Lower leg skin (tissue), 4 donors: ENCODE measurements around the gene SMCO4. TPM values are rescaled to one million over a fixed set of nuclear protein-coding genes. Genes with fewer than 3 reads are reported as not detected.

Experiments
- DNase-seq, 2 donors: peaks; one replicate each; pipeline ENCODE4 v3.0.0-alpha.2; 2019; ENCODE audit warnings: low spot score in 2 of 2
- H3K4me3 ChIP-seq: fragments of 200-600 bp; sonication (generic); 2 replicates; pipeline ENCODE4 v1.5.1; 2017; ENCODE audit warnings: mild to moderate bottlenecking, low read depth; ENCODE audit not compliant: poor library complexity, severe bottlenecking
- POLR2A ChIP-seq, 2 donors: fragments of 450-650 bp; IDR thresholded peaks; one replicate each; pipeline ENCODE4 v1.6.1; 2016 to 2017; ENCODE audit warnings: antibody characterized with exemption in 2 of 2, mild to moderate bottlenecking in 1 of 2, moderate library complexity in 1 of 2
- WGBS, 2 donors: methylation state at CpG; one replicate each; pipeline ENCODE4 v1.1.5; 2018; 5-methylcytosine and 5-hydroxymethylcytosine counted together
- intact Hi-C: fragments of 100-400 bp; cut with DNase I; formaldehyde crosslinking; loops from one replicate; pipeline ENCODE4 v1.15.0; 2023; ENCODE audit warnings: low total_unique reads
- total RNA-seq, 4 donors: library from RNA; depleted of rRNA; stranded (reverse); fragments of >200 nt; gene quantifications; one replicate each; pipeline ENCODE4 v1.1.0, GENCODE V29; 2016
- TF ChIP-seq, protein P1 (sequence below), 3 donors: fragments of 450-650 bp; IDR thresholded peaks; one replicate each; pipeline ENCODE4 v1.5.1; 2016; ENCODE audit warnings: antibody characterized with exemption in 3 of 3, mild to moderate bottlenecking in 3 of 3, moderate library complexity in 2 of 3

The SMCO4 gene
- total RNA-seq, 4 donors from 2014 or later = 8.2 to 30.4 (median 15.3) TPM

DNA sequence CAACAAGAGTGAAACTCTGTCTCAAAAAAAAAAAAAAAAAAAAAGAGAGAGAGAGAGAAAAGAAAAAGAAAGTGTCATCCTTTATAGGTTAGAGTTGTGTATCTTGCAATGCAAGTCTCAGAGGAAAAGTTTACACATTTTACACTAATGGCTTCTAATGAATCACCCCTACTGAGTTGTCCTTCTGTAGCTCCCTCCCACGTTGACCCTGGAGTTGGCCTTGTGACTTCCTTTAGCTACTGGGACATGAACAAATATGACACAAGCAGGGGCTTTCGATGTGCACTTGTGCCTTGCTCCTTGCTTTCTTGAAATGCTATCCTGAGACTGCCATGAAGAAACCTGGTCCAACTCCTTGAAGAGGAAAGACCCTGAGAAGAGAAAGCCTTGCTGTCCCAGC, 2.4 kb upstream of the SMCO4 start:
- H3K4me3 ChIP-seq = no peak overlapping the region
- DNase-seq = no peak
- no peak for TF ChIP-seq POLR2A (IDR thresholded peaks at IDR 0.05)
- TF ChIP-seq, protein P1, sequence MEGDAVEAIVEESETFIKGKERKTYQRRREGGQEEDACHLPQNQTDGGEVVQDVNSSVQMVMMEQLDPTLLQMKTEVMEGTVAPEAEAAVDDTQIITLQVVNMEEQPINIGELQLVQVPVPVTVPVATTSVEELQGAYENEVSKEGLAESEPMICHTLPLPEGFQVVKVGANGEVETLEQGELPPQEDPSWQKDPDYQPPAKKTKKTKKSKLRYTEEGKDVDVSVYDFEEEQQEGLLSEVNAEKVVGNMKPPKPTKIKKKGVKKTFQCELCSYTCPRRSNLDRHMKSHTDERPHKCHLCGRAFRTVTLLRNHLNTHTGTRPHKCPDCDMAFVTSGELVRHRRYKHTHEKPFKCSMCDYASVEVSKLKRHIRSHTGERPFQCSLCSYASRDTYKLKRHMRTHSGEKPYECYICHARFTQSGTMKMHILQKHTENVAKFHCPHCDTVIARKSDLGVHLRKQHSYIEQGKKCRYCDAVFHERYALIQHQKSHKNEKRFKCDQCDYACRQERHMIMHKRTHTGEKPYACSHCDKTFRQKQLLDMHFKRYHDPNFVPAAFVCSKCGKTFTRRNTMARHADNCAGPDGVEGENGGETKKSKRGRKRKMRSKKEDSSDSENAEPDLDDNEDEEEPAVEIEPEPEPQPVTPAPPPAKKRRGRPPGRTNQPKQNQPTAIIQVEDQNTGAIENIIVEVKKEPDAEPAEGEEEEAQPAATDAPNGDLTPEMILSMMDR (IDR thresholded peaks at IDR 0.05) = no peak
- intact Hi-C loops = loop anchor here (5.0 kb wide), 1 partner anchor 308 kb away; no protein-coding TSS in a partner anchor
- 56 to 76% methylated on average over 2 of the region's 2 CpGs for whole genome bisulfite sequencing, 2 donors

DNA sequence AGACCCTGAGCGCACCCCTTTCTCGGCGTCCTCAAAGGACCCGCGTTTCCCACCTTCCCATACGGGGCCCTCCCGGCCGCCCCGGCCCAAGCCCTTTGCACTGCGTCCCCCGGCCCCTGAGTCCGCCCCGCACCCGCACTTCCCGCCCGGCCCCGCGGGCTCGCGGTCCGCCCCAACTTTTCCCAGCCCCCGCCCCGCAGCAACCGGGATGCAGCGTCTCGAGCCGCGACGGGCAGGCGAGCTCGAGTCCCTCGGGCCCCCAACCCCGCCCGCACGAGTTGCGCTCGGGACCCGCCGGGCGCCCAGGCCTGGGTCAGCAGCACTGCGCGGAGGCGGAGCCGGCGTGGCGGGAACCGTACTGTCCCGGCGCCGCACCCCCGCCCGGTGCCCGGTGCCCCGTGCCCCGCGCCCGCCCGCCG, 371 bp downstream of the SMCO4 start:
- no peak for TF ChIP-seq POLR2A (IDR thresholded peaks at IDR 0.05)
- TF ChIP-seq, protein P1 (IDR thresholded peaks at IDR 0.05) = no peak
- DNase-seq = peak in 1 of 2 donors; percentile 85
- peak overlapping the region; percentile 71 for H3K4me3 ChIP-seq
- 1 to 4% methylated on average over 14 to 41 of the region's 59 CpGs for WGBS, 2 donors
- intact Hi-C loops = no loop called here

DNA sequence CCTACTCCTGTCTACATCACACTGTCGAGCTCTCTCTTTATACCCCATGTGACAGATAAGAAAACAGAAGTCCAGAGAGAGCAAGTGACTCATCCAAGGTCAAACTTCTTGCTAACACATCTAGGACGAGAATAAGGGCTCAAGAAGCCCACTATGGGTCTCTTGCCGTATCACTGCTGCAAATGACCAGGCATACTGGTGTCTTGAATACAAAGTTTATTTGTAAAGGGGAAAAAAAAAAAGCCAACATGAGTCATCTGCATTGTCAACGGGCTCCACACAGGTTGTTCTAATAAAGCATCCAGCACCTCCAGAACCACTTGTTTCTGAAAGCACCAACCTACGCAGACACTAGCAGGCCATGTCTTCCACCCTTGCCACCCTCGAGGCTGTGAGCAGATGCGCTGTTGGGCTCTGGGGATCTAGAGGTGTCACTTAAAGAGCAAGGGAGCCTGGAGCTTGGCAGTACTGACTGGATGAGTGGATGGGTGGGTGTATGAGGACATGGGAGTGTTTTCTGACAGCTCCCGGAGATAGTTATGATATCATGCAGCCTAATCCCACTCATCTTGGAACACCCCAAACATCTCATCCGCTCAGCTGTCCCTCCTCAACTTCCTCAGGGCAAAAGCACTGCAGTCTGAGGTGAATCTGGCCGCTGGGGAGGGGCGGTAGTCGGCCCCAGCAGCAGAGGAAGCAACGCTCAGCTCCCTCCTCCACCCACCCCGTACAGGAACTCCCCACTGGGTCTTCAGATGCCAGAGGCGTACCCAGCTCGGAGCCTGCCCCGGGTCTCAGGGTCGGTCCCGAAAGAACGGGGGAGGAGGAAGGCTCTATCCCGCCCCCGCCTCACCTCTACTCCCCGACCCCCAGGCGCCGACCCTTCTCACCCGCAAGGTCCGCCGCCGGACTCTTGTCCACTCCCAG, 1.0 kb downstream of the SMCO4 start:
- no peak for TF ChIP-seq POLR2A (IDR thresholded peaks at IDR 0.05)
- TF ChIP-seq, protein P1 (IDR thresholded peaks at IDR 0.05) = no peak
- peak overlapping the region; percentile 71 for H3K4me3 ChIP-seq
- 7% methylated on average over 29 of the region's 29 CpGs for WGBS, 2 donors
- DNase-seq = peak in 1 of 2 donors; percentile 91
- intact Hi-C loops = no loop called here

DNA sequence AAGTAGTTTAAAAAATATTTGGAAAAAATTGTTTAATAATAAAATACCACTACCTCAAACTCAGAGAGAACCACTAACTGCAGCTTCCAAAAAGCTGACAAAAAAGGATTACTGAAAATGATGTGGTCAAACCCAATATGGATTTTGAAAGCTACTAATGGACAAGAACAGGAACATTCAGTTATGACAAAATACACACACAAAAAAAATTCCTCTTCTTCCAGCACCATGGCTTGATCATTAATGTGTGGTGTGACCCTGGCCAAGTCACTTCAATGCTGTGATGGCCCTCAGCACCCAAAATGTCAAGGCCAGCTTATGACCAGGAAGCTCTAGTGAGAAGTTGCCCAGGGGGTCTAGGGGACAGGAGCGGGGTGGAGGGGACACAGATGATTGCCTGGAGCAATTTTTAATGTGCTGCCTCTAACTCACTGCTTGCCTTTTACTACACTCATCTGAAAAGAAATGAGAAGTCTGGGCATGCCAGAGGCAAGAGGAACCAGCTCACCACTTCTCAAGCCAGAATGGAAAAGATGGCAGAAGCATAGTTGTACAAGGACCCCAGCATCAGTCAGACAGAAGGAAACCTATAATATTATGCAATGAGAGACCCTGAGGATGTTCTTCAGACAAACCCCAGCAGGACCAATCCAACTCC, 2.2 kb downstream of the SMCO4 start:
- peak in 1 of 2 donors; percentile 54 for DNase-seq
- intact Hi-C loops = no loop called here
- no peak for TF ChIP-seq POLR2A (IDR thresholded peaks at IDR 0.05)
- TF ChIP-seq, protein P1 (IDR thresholded peaks at IDR 0.05) = no peak
- 63 to 70% methylated on average over 1 of the region's 1 CpG for WGBS, 2 donors
- H3K4me3 ChIP-seq = no peak overlapping the region

GRCh38 chr11:93540337-93540736, 2.9 kb downstream of the SMCO4 start:
- H3K4me3 ChIP-seq = no peak overlapping the region
- TF ChIP-seq POLR2A (IDR thresholded peaks at IDR 0.05) = no peak
- TF ChIP-seq, protein P1 (IDR thresholded peaks at IDR 0.05) = no peak
- 77 to 82% methylated on average over 4 of the region's 4 CpGs for WGBS, 2 donors
- intact Hi-C loops = no loop called here
- peak in 1 of 2 donors; percentile 3 for DNase-seq
